WTC11 (cell line): ENCODE data around the gene CNPY3. TPM values are rescaled to one million over a fixed set of nuclear protein-coding genes. Genes with fewer than 3 reads are reported as not detected.

Experiments
- ATAC-seq: fragments of 200-7000 bp; cut with Tn5 transposase; 2 replicates; pipeline ENCODE4 v1.10.0; 2021; ENCODE audit warnings: mild to moderate bottlenecking, moderate library complexity
- CTCF ChIA-PET: fragments of 300-600 bp; sonication (Branson Sonifier 250); formaldehyde crosslinking; loops from one replicate; lab custom pipeline; 2021; ENCODE audit warnings: antibody characterized with exemption; lab: Charles Lee
- POLR2A ChIA-PET: fragments of 350-600 bp; sonication (Branson Sonifier 250); formaldehyde crosslinking; loops from one replicate; lab custom pipeline; 2021; ENCODE audit warnings: antibody characterized with exemption; lab: Charles Lee
- DNase-seq: peaks from one replicate; pipeline ENCODE4 v3.0.0; 2021; ENCODE audit warnings: low spot score
- H3K27ac Mint-ChIP-seq: 2 replicates; pipeline ENCODE4 v1.8.0; 2021; ENCODE audit warnings: mixed read lengths
- H3K27me3 Mint-ChIP-seq: 2 replicates; pipeline ENCODE4 v1.8.0; 2021; ENCODE audit warnings: low read depth, mild to moderate bottlenecking, moderate library complexity, mixed read lengths
- H3K36me3 Mint-ChIP-seq: 2 replicates; pipeline ENCODE4 v1.8.0; 2021; ENCODE audit warnings: mixed read lengths
- H3K4me1 Mint-ChIP-seq: 2 replicates; pipeline ENCODE4 v1.8.0; 2022; ENCODE audit warnings: mixed read lengths
- H3K4me3 Mint-ChIP-seq: 2 replicates; pipeline ENCODE4 v1.8.0; 2021; ENCODE audit warnings: mild to moderate bottlenecking, moderate library complexity, mixed read lengths
- H3K9me3 Mint-ChIP-seq: 2 replicates; pipeline ENCODE4 v1.8.0; 2021; ENCODE audit warnings: mixed read lengths
- ATF1 ChIP-seq: sonication (generic); formaldehyde crosslinking; IDR thresholded peaks from 2 replicates; pipeline ENCODE4 v1.8.1; 2023; ENCODE audit warnings: mild to moderate bottlenecking, moderate library complexity, missing genetic modification reagents
- CREB1 ChIP-seq: sonication (generic); formaldehyde crosslinking; IDR thresholded peaks from 2 replicates; pipeline ENCODE4 v1.8.0; 2023; ENCODE audit warnings: mild to moderate bottlenecking, missing genetic modification reagents
- CREM ChIP-seq: sonication (generic); formaldehyde crosslinking; IDR thresholded peaks from 2 replicates; pipeline ENCODE4 v1.8.1; 2022; ENCODE audit warnings: mild to moderate bottlenecking, missing genetic modification reagents, moderate library complexity
- FOXJ3 ChIP-seq: sonication (generic); formaldehyde crosslinking; IDR thresholded peaks from 2 replicates; pipeline ENCODE4 v1.9.0; 2021; ENCODE audit warnings: missing genetic modification reagents, mild to moderate bottlenecking, borderline replicate concordance
- FOXP1 ChIP-seq: sonication (generic); formaldehyde crosslinking; IDR thresholded peaks from 2 replicates; pipeline ENCODE4 v1.8.0; 2022; ENCODE audit warnings: missing genetic modification reagents, mild to moderate bottlenecking, moderate library complexity, borderline replicate concordance
- MXD4 ChIP-seq: fragments of 250-450 bp; sonication (Bioruptor Pico); IDR thresholded peaks from 2 replicates; pipeline ENCODE4 v1.8.0; 2021; ENCODE audit warnings: mild to moderate bottlenecking, moderate library complexity, borderline replicate concordance
- MYBL2 ChIP-seq: sonication (generic); formaldehyde crosslinking; IDR thresholded peaks from 2 replicates; pipeline ENCODE4 v1.8.1; 2023; ENCODE audit warnings: mild to moderate bottlenecking, moderate library complexity, missing genetic modification reagents
- NFYB ChIP-seq: sonication (generic); formaldehyde crosslinking; conservative IDR thresholded peaks from 2 replicates; pipeline ENCODE4 v1.8.0; 2022; ENCODE audit warnings: low read depth, missing genetic modification reagents
- PRRX2 ChIP-seq: fragments of 250-450 bp; sonication (Bioruptor Pico); IDR thresholded peaks from 2 replicates; pipeline ENCODE4 v1.8.0; 2021; ENCODE audit warnings: mild to moderate bottlenecking
- SP1 ChIP-seq: sonication (generic); formaldehyde crosslinking; conservative IDR thresholded peaks from 2 replicates; pipeline ENCODE4 v1.8.1; 2022; ENCODE audit warnings: missing genetic modification reagents
- TEAD1 ChIP-seq: sonication (generic); formaldehyde crosslinking; IDR thresholded peaks from 2 replicates; pipeline ENCODE4 v1.8.0; 2022; ENCODE audit warnings: mild to moderate bottlenecking, missing genetic modification reagents
- ZNF232 ChIP-seq: sonication (generic); formaldehyde crosslinking; IDR thresholded peaks from 2 replicates; pipeline ENCODE4 v1.8.0; 2022; ENCODE audit warnings: mild to moderate bottlenecking, missing genetic modification reagents
- ZNF423 ChIP-seq: fragments of 250-450 bp; sonication (Bioruptor Pico); IDR thresholded peaks from 2 replicates; pipeline ENCODE4 v2.1.2; 2022; ENCODE audit warnings: mild to moderate bottlenecking, moderate library complexity
- ZNF671 ChIP-seq: fragments of 250-450 bp; sonication (Bioruptor Pico); IDR thresholded peaks from 2 replicates; pipeline ENCODE4 v1.8.0; 2021; ENCODE audit warnings: mild to moderate bottlenecking
- total RNA-seq: library from RNA; stranded (reverse); gene quantifications from 3 replicates; pipeline ENCODE4 v1.2.3, GENCODE V29; 2021
- TF ChIP-seq, protein P1 (sequence below): sonication (generic); formaldehyde crosslinking; IDR thresholded peaks from 2 replicates; pipeline ENCODE4 v1.8.1; 2023; ENCODE audit warnings: mild to moderate bottlenecking, moderate library complexity, missing genetic modification reagents
- TF ChIP-seq, protein P2 (sequence below): sonication (generic); formaldehyde crosslinking; IDR thresholded peaks from 2 replicates; pipeline ENCODE4 v1.8.0; 2022; ENCODE audit warnings: mild to moderate bottlenecking, missing genetic modification reagents
- TF ChIP-seq, protein P3 (sequence below): sonication (generic); formaldehyde crosslinking; IDR thresholded peaks from 2 replicates; pipeline ENCODE4 v1.8.0; 2022; ENCODE audit warnings: missing genetic modification reagents
- TF ChIP-seq, protein P4 (sequence below): sonication (generic); formaldehyde crosslinking; IDR thresholded peaks from 2 replicates; pipeline ENCODE4 v1.8.1; 2023; ENCODE audit warnings: mild to moderate bottlenecking, missing genetic modification reagents
- TF ChIP-seq, protein P5 (sequence below): sonication (generic); formaldehyde crosslinking; IDR thresholded peaks from 2 replicates; pipeline ENCODE4 v1.8.0; 2022; ENCODE audit warnings: mild to moderate bottlenecking, missing genetic modification reagents
- TF ChIP-seq, protein P6 (sequence below): sonication (generic); formaldehyde crosslinking; IDR thresholded peaks from 2 replicates; pipeline ENCODE4 v1.8.1; 2023; ENCODE audit warnings: mild to moderate bottlenecking, missing genetic modification reagents
- TF ChIP-seq, protein P7 (sequence below): sonication (generic); formaldehyde crosslinking; IDR thresholded peaks from 2 replicates; pipeline ENCODE4 v1.8.1; 2022; ENCODE audit warnings: mild to moderate bottlenecking, moderate library complexity, missing genetic modification reagents
- TF ChIP-seq, protein P8 (sequence below): sonication (generic); formaldehyde crosslinking; IDR thresholded peaks from 2 replicates; pipeline ENCODE4 v1.8.1; 2022; ENCODE audit warnings: mild to moderate bottlenecking, missing genetic modification reagents, moderate library complexity, borderline replicate concordance

The CNPY3 gene
- total RNA-seq, 1 experiment from 2014 or later = 67.0 TPM

- peak; percentile 97 for ATAC-seq
- TF ChIP-seq SP1 (CRISPR knock-in tag) = peak; percentile 81
- TF ChIP-seq ZNF423 = no peak
- 0 out of 2 replicates have a peak, but pooled peaks have one; percentile 22 for TF ChIP-seq CREM (CRISPR knock-in tag)
- TF ChIP-seq MYBL2 (CRISPR knock-in tag) = 0 out of 2 replicates have a peak, but pooled peaks have one; percentile 56
- TF ChIP-seq CREB1 (CRISPR knock-in tag) = no peak
- TF ChIP-seq, protein P1, sequence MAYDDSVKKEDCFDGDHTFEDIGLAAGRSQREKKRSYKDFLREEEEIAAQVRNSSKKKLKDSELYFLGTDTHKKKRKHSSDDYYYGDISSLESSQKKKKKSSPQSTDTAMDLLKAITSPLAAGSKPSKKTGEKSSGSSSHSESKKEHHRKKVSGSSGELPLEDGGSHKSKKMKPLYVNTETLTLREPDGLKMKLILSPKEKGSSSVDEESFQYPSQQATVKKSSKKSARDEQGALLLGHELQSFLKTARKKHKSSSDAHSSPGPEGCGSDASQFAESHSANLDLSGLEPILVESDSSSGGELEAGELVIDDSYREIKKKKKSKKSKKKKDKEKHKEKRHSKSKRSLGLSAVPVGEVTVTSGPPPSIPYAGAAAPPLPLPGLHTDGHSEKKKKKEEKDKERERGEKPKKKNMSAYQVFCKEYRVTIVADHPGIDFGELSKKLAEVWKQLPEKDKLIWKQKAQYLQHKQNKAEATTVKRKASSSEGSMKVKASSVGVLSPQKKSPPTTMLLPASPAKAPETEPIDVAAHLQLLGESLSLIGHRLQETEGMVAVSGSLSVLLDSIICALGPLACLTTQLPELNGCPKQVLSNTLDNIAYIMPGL (CRISPR knock-in tag) = 0 out of 2 replicates have a peak, but pooled peaks have one; percentile 16
- no peak for TF ChIP-seq ZNF671 (CRISPR knock-in tag)
- TF ChIP-seq, protein P2, sequence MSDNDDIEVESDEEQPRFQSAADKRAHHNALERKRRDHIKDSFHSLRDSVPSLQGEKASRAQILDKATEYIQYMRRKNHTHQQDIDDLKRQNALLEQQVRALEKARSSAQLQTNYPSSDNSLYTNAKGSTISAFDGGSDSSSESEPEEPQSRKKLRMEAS (CRISPR knock-in tag) = no peak; the same call in 1 of the 2 replicates
- TF ChIP-seq PRRX2 = no peak
- TF ChIP-seq, protein P3, sequence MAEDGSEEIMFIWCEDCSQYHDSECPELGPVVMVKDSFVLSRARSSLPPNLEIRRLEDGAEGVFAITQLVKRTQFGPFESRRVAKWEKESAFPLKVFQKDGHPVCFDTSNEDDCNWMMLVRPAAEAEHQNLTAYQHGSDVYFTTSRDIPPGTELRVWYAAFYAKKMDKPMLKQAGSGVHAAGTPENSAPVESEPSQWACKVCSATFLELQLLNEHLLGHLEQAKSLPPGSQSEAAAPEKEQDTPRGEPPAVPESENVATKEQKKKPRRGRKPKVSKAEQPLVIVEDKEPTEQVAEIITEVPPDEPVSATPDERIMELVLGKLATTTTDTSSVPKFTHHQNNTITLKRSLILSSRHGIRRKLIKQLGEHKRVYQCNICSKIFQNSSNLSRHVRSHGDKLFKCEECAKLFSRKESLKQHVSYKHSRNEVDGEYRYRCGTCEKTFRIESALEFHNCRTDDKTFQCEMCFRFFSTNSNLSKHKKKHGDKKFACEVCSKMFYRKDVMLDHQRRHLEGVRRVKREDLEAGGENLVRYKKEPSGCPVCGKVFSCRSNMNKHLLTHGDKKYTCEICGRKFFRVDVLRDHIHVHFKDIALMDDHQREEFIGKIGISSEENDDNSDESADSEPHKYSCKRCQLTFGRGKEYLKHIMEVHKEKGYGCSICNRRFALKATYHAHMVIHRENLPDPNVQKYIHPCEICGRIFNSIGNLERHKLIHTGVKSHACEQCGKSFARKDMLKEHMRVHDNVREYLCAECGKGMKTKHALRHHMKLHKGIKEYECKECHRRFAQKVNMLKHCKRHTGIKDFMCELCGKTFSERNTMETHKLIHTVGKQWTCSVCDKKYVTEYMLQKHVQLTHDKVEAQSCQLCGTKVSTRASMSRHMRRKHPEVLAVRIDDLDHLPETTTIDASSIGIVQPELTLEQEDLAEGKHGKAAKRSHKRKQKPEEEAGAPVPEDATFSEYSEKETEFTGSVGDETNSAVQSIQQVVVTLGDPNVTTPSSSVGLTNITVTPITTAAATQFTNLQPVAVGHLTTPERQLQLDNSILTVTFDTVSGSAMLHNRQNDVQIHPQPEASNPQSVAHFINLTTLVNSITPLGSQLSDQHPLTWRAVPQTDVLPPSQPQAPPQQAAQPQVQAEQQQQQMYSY = peak; percentile 76
- TF ChIP-seq, protein P4, sequence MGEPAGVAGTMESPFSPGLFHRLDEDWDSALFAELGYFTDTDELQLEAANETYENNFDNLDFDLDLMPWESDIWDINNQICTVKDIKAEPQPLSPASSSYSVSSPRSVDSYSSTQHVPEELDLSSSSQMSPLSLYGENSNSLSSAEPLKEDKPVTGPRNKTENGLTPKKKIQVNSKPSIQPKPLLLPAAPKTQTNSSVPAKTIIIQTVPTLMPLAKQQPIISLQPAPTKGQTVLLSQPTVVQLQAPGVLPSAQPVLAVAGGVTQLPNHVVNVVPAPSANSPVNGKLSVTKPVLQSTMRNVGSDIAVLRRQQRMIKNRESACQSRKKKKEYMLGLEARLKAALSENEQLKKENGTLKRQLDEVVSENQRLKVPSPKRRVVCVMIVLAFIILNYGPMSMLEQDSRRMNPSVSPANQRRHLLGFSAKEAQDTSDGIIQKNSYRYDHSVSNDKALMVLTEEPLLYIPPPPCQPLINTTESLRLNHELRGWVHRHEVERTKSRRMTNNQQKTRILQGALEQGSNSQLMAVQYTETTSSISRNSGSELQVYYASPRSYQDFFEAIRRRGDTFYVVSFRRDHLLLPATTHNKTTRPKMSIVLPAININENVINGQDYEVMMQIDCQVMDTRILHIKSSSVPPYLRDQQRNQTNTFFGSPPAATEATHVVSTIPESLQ (CRISPR knock-in tag) = no peak
- TF ChIP-seq FOXP1 (CRISPR knock-in tag) = no peak
- 0 out of 2 replicates have a peak, but pooled peaks have one; percentile 66 for TF ChIP-seq ZNF232
- TF ChIP-seq, protein P5, sequence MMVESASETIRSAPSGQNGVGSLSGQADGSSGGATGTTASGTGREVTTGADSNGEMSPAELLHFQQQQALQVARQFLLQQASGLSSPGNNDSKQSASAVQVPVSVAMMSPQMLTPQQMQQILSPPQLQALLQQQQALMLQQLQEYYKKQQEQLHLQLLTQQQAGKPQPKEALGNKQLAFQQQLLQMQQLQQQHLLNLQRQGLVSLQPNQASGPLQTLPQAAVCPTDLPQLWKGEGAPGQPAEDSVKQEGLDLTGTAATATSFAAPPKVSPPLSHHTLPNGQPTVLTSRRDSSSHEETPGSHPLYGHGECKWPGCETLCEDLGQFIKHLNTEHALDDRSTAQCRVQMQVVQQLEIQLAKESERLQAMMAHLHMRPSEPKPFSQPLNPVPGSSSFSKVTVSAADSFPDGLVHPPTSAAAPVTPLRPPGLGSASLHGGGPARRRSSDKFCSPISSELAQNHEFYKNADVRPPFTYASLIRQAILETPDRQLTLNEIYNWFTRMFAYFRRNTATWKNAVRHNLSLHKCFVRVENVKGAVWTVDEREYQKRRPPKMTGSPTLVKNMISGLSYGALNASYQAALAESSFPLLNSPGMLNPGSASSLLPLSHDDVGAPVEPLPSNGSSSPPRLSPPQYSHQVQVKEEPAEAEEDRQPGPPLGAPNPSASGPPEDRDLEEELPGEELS (CRISPR knock-in tag) = 0 out of 2 replicates have a peak, but pooled peaks have one; percentile 51
- TF ChIP-seq, protein P6, sequence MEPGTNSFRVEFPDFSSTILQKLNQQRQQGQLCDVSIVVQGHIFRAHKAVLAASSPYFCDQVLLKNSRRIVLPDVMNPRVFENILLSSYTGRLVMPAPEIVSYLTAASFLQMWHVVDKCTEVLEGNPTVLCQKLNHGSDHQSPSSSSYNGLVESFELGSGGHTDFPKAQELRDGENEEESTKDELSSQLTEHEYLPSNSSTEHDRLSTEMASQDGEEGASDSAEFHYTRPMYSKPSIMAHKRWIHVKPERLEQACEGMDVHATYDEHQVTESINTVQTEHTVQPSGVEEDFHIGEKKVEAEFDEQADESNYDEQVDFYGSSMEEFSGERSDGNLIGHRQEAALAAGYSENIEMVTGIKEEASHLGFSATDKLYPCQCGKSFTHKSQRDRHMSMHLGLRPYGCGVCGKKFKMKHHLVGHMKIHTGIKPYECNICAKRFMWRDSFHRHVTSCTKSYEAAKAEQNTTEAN (CRISPR knock-in tag) = 0 out of 2 replicates have a peak, but pooled peaks have one; percentile 47
- TF ChIP-seq MXD4 = no peak
- TF ChIP-seq, protein P7, sequence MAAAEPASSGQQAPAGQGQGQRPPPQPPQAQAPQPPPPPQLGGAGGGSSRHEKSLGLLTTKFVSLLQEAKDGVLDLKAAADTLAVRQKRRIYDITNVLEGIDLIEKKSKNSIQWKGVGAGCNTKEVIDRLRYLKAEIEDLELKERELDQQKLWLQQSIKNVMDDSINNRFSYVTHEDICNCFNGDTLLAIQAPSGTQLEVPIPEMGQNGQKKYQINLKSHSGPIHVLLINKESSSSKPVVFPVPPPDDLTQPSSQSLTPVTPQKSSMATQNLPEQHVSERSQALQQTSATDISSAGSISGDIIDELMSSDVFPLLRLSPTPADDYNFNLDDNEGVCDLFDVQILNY = no peak
- TF ChIP-seq TEAD1 (CRISPR knock-in tag) = no peak
- TF ChIP-seq ATF1 (CRISPR knock-in tag) = no peak
- TF ChIP-seq NFYB (CRISPR knock-in tag) = peak; percentile 78
- TF ChIP-seq FOXJ3 (CRISPR knock-in tag) = no peak
- TF ChIP-seq, protein P8, sequence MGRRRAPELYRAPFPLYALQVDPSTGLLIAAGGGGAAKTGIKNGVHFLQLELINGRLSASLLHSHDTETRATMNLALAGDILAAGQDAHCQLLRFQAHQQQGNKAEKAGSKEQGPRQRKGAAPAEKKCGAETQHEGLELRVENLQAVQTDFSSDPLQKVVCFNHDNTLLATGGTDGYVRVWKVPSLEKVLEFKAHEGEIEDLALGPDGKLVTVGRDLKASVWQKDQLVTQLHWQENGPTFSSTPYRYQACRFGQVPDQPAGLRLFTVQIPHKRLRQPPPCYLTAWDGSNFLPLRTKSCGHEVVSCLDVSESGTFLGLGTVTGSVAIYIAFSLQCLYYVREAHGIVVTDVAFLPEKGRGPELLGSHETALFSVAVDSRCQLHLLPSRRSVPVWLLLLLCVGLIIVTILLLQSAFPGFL (CRISPR knock-in tag) = no peak
- TF ChIP-seq, all 79 proteins: peak for 9
- ChIA-PET POLR2A (interaction anchor here (0.5 to 1.6 kb wide), 15 partner anchors 12 to 186 kb away, joined by 3 to 12 read pairs (median 5); partner anchors contain the start of genes CNPY3, KLC4, KLHDC3 and MEA1), CTCF (interaction anchor here (0.8 to 1.9 kb wide), 9 partner anchors 12 to 245 kb away, joined by 3 to 14 read pairs (median 7); partner anchors contain the start of genes CNPY3, DNPH1, KLHDC3 and MEA1)
- Mint-ChIP-seq H3K4me1 (peaks cover 27% of the 10 kb centered on the region), H3K36me3 (peaks cover 1% of the 10 kb centered on the region; the same call in 1 of the 2 replicates), H3K9me3 (no peaks in the 10 kb centered on the region), H3K4me3 (peak within 1 kb of the TSS; percentile 79), H3K27me3 (no peaks in the 10 kb centered on the region), H3K27ac (peak within 1 kb of the TSS; percentile 80)
- DNase-seq = peak; percentile 98
Observed at GRCh38 chr6:42984001-42984923, 55.0 kb downstream of the CNPY3 start, which contains the start of gene PPP2R5D. Gene PPP2R5D (plus strand): TSS chr6:42984570. CDS start chr6:42984678, 108 bp downstream.
